Measurements from ENCODE around the gene SYNGR4. TPM values are rescaled to one million over a fixed set of nuclear protein-coding genes. Genes with fewer than 3 reads are reported as not detected.

The SYNGR4 gene
- not detected for total RNA-seq

GRCh38 chr19:48363810-48364597, at the start of gene SYNGR4, which contains the start of gene TMEM143:
SYNGR4 (plus strand) TSS chr19:48364367; CDS start chr19:48365843, 1,476 bp downstream.
TMEM143 (minus strand) TSS chr19:48363940; CDS start chr19:48363920, 20 bp downstream.

GRCh38 chr19:48325265-48325910, 38.8 kb upstream of the SYNGR4 start, which contains the start of gene EMP3:
EMP3 (plus strand) TSS chr19:48325552; CDS start chr19:48326845, 1,293 bp downstream.

GRCh38 chr19:48391100-48392005, 27.2 kb downstream of the SYNGR4 start, which contains the start of gene KDELR1:
KDELR1 (minus strand) TSS chr19:48391551; CDS start chr19:48391358, 193 bp downstream.

GRCh38 chr19:48393559-48394330, 29.6 kb downstream of the SYNGR4 start, which contains the start of gene GRIN2D:
GRIN2D (plus strand) TSS chr19:48393668; CDS start chr19:48398393, 4,725 bp downstream.

Other genes starting within 250 kb of the SYNGR4 start
- gene LIG1, start 194.0 kb upstream of the SYNGR4 start, total RNA-seq, result 46.3 TPM
- 5.3 TPM for gene ZSWIM9, start 193.7 kb upstream of the SYNGR4 start, total RNA-seq
- 38.8 TPM for gene CARD8, start 108.5 kb upstream of the SYNGR4 start, total RNA-seq
- gene ZNF114, start 94.3 kb upstream of the SYNGR4 start, total RNA-seq, result 5.0 TPM
- 3.1 TPM for gene EMP3, start 38.8 kb upstream of the SYNGR4 start, total RNA-seq
- 2.8 TPM for gene TMEM143, start 427 bp upstream of the SYNGR4 start, total RNA-seq
- 25.4 TPM for gene KDELR1, start 27.2 kb downstream of the SYNGR4 start, total RNA-seq
- 4.1 TPM for gene GRIN2D, start 29.3 kb downstream of the SYNGR4 start, total RNA-seq
- 8.1 TPM for gene GRWD1, start 81.6 kb downstream of the SYNGR4 start, total RNA-seq
- gene KCNJ14, start 91.2 kb downstream of the SYNGR4 start, total RNA-seq, result 1.6 TPM
- 77.0 TPM for gene CYTH2, start 105.0 kb downstream of the SYNGR4 start, total RNA-seq
- 16.6 TPM for gene LMTK3, start 147.5 kb downstream of the SYNGR4 start, total RNA-seq
- not detected for gene SULT2B1, start 187.8 kb downstream of the SYNGR4 start, total RNA-seq
- not detected for gene SPACA4, start 242.4 kb downstream of the SYNGR4 start, total RNA-seq